ENCODE data around the gene RNF38.

Gene RNF38

DNA sequence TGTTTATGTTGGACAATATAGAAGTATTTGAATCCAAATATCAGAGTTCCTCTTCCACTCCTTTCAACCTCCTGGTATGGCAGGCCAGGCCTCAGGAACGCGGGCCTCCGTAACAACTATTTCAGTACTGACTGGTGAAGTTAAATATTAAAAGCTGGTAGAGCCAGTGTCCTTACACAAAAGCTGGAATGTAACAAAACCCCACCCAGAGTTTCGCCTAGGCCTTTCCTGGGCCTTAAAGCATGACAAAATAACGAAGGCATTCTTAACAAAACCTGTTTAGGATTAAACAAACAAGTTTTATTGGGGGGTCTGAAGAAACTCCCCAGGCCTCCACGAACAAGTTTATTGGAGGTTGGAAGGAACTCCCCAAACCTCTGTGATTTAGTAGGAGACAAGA is 80.3 kb downstream of the RNF38 start:
- ATAC-seq: no peak
- TF ChIP-seq ARNTL (CRISPR knock-in tag; IDR thresholded peaks at IDR 0.05; ENCODE audit: borderline replicate concordance, low read depth) (no peak), ZNF70 (CRISPR knock-in tag; IDR thresholded peaks at IDR 0.05) (no peak), GLIS3 (CRISPR knock-in tag; IDR thresholded peaks at IDR 0.05) (no peak), ZFP30 (CRISPR knock-in tag; IDR thresholded peaks at IDR 0.05) (no peak), BACH2 (CRISPR knock-in tag; IDR thresholded peaks at IDR 0.05; ENCODE audit: borderline replicate concordance) (no peak), ZFP3 (CRISPR knock-in tag; IDR thresholded peaks at IDR 0.05) (no peak), TOX (CRISPR knock-in tag; IDR thresholded peaks at IDR 0.05; ENCODE audit: borderline replicate concordance) (no peak), RARB (CRISPR knock-in tag; IDR thresholded peaks at IDR 0.05) (no peak), ZC3H10 (CRISPR knock-in tag; IDR thresholded peaks at IDR 0.05) (no peak), SNAI2 (CRISPR knock-in tag; IDR thresholded peaks at IDR 0.05) (no peak), ESRRG (CRISPR knock-in tag; IDR thresholded peaks at IDR 0.05) (no peak), ZNF565 (CRISPR knock-in tag; conservative IDR thresholded peaks at IDR 0.05; ENCODE audit: low read depth) (no peak), OSR1 (CRISPR knock-in tag; IDR thresholded peaks at IDR 0.05) (no peak), ISL1 (CRISPR knock-in tag; IDR thresholded peaks at IDR 0.05) (no peak), PPARA (CRISPR knock-in tag; IDR thresholded peaks at IDR 0.05; ENCODE audit: borderline replicate concordance) (no peak)
- TF ChIP-seq, protein P1, sequence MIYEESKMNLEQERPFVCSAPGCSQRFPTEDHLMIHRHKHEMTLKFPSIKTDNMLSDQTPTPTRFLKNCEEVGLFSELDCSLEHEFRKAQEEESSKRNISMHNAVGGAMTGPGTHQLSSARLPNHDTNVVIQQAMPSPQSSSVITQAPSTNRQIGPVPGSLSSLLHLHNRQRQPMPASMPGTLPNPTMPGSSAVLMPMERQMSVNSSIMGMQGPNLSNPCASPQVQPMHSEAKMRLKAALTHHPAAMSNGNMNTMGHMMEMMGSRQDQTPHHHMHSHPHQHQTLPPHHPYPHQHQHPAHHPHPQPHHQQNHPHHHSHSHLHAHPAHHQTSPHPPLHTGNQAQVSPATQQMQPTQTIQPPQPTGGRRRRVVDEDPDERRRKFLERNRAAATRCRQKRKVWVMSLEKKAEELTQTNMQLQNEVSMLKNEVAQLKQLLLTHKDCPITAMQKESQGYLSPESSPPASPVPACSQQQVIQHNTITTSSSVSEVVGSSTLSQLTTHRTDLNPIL (CRISPR knock-in tag; IDR thresholded peaks at IDR 0.05; ENCODE audit: low read depth): no peak
- TF ChIP-seq, protein P2, sequence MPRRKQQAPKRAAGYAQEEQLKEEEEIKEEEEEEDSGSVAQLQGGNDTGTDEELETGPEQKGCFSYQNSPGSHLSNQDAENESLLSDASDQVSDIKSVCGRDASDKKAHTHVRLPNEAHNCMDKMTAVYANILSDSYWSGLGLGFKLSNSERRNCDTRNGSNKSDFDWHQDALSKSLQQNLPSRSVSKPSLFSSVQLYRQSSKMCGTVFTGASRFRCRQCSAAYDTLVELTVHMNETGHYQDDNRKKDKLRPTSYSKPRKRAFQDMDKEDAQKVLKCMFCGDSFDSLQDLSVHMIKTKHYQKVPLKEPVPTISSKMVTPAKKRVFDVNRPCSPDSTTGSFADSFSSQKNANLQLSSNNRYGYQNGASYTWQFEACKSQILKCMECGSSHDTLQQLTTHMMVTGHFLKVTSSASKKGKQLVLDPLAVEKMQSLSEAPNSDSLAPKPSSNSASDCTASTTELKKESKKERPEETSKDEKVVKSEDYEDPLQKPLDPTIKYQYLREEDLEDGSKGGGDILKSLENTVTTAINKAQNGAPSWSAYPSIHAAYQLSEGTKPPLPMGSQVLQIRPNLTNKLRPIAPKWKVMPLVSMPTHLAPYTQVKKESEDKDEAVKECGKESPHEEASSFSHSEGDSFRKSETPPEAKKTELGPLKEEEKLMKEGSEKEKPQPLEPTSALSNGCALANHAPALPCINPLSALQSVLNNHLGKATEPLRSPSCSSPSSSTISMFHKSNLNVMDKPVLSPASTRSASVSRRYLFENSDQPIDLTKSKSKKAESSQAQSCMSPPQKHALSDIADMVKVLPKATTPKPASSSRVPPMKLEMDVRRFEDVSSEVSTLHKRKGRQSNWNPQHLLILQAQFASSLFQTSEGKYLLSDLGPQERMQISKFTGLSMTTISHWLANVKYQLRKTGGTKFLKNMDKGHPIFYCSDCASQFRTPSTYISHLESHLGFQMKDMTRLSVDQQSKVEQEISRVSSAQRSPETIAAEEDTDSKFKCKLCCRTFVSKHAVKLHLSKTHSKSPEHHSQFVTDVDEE (CRISPR knock-in tag; IDR thresholded peaks at IDR 0.05): no peak
- TF ChIP-seq, protein P3, sequence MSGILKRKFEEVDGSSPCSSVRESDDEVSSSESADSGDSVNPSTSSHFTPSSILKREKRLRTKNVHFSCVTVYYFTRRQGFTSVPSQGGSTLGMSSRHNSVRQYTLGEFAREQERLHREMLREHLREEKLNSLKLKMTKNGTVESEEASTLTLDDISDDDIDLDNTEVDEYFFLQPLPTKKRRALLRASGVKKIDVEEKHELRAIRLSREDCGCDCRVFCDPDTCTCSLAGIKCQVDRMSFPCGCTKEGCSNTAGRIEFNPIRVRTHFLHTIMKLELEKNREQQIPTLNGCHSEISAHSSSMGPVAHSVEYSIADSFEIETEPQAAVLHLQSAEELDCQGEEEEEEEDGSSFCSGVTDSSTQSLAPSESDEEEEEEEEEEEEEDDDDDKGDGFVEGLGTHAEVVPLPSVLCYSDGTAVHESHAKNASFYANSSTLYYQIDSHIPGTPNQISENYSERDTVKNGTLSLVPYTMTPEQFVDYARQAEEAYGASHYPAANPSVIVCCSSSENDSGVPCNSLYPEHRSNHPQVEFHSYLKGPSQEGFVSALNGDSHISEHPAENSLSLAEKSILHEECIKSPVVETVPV (CRISPR knock-in tag; IDR thresholded peaks at IDR 0.05): no peak
- TF ChIP-seq, protein P4, sequence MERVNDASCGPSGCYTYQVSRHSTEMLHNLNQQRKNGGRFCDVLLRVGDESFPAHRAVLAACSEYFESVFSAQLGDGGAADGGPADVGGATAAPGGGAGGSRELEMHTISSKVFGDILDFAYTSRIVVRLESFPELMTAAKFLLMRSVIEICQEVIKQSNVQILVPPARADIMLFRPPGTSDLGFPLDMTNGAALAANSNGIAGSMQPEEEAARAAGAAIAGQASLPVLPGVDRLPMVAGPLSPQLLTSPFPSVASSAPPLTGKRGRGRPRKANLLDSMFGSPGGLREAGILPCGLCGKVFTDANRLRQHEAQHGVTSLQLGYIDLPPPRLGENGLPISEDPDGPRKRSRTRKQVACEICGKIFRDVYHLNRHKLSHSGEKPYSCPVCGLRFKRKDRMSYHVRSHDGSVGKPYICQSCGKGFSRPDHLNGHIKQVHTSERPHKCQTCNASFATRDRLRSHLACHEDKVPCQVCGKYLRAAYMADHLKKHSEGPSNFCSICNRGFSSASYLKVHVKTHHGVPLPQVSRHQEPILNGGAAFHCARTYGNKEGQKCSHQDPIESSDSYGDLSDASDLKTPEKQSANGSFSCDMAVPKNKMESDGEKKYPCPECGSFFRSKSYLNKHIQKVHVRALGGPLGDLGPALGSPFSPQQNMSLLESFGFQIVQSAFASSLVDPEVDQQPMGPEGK (CRISPR knock-in tag; IDR thresholded peaks at IDR 0.05; ENCODE audit: borderline replicate concordance): no peak
- TF ChIP-seq, protein P5, sequence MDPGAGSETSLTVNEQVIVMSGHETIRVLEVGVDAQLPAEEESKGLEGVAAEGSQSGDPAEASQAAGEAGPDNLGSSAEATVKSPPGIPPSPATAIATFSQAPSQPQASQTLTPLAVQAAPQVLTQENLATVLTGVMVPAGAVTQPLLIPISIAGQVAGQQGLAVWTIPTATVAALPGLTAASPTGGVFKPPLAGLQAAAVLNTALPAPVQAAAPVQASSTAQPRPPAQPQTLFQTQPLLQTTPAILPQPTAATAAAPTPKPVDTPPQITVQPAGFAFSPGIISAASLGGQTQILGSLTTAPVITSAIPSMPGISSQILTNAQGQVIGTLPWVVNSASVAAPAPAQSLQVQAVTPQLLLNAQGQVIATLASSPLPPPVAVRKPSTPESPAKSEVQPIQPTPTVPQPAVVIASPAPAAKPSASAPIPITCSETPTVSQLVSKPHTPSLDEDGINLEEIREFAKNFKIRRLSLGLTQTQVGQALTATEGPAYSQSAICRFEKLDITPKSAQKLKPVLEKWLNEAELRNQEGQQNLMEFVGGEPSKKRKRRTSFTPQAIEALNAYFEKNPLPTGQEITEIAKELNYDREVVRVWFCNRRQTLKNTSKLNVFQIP (CRISPR knock-in tag; IDR thresholded peaks at IDR 0.05; ENCODE audit: borderline replicate concordance, low read depth): no peak

DNA sequence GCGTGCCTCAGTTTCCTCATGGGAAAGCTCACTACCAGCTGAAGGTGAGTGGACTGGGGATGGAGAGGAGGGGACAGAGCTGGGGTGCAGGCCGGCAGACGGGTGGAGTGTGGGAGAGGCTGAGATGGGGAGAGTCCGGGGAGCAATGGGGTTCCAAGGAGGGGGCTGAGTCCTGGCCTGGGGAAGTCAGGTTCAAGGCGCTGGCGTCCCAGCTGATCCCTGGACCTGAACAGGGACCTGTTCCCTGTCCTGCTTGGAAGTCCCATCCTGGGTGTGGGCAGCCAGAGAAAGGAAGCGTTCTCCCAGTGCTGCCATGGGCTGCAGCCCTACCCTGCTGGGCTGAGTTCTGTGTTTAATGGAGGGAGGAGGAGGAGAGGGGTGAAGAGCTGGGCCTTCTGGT is 80.9 kb downstream of the RNF38 start:
- no peak for ATAC-seq
- TF ChIP-seq, protein P1 (CRISPR knock-in tag; IDR thresholded peaks at IDR 0.05; ENCODE audit: low read depth): no peak
- no peak for TF ChIP-seq ARNTL (CRISPR knock-in tag; IDR thresholded peaks at IDR 0.05; ENCODE audit: borderline replicate concordance, low read depth)
- no peak for TF ChIP-seq ZC3H10 (CRISPR knock-in tag; IDR thresholded peaks at IDR 0.05)
- no peak for TF ChIP-seq TCF4 (CRISPR knock-in tag; IDR thresholded peaks at IDR 0.05; ENCODE audit: borderline replicate concordance)
- TF ChIP-seq ZFP30 (CRISPR knock-in tag; IDR thresholded peaks at IDR 0.05): no peak
- TF ChIP-seq, protein P2 (CRISPR knock-in tag; IDR thresholded peaks at IDR 0.05): no peak
- TF ChIP-seq RARB (CRISPR knock-in tag; IDR thresholded peaks at IDR 0.05): no peak
- TF ChIP-seq, protein P4 (CRISPR knock-in tag; IDR thresholded peaks at IDR 0.05; ENCODE audit: borderline replicate concordance): no peak
- TF ChIP-seq BACH2 (CRISPR knock-in tag; IDR thresholded peaks at IDR 0.05; ENCODE audit: borderline replicate concordance): no peak
- TF ChIP-seq, protein P5 (CRISPR knock-in tag; IDR thresholded peaks at IDR 0.05; ENCODE audit: borderline replicate concordance, low read depth): no peak

All from SK-N-SH treated with all-trans-retinoic acid at 6 μM for 48 hours (cell line).